B cell (primary cell): Measurements from ENCODE around the gene CALHM5. TPM values are rescaled to one million over a fixed set of nuclear protein-coding genes. Genes with fewer than 3 reads are reported as not detected.
A peak's percentile ranks its signal among the peaks of the same experiment; 100 is the strongest.

Experiments used
- ATAC-seq: fragments of 200-7000 bp; cut with Tn5 transposase; one replicate; pipeline ENCODE4 v1.10.0; 2021; ENCODE audit warnings: low read depth, mild to moderate bottlenecking, moderate number of reproducible peaks, moderate library complexity
- CTCF ChIA-PET: fragments of 350-600 bp; sonication (Branson Sonifier 250); formaldehyde crosslinking; loops from one replicate; lab custom pipeline; 2021; ENCODE audit warnings: antibody characterized with exemption, inconsistent platforms; lab: Charles Lee
- POLR2A ChIA-PET: fragments of 350-600 bp; sonication (Branson Sonifier 250); formaldehyde crosslinking; loops from one replicate; lab custom pipeline; 2021; ENCODE audit warnings: antibody characterized with exemption; lab: Charles Lee
- DNase-seq: peaks from one replicate; pipeline ENCODE4 v3.0.0; 2013
- H2AFZ ChIP-seq: 2 replicates; pipeline ENCODE4 v1.6.1; 2012; ENCODE audit warnings: mild to moderate bottlenecking, low read depth, low read length; ENCODE audit not compliant: insufficient read depth, poor library complexity, severe bottlenecking
- H3K27ac ChIP-seq, 2 donors: 1 replicate in 1 of 2; 2 replicates in 1 of 2; pipeline ENCODE4 v1.5.1; 2012 to 2013; ENCODE audit warnings: low read length in 2 of 2, mild to moderate bottlenecking in 2 of 2, moderate library complexity in 1 of 2
- H3K27me3 ChIP-seq, 4 experiments: fragments of 200-600 bp in 1 of 4; sonication (generic) in 1 of 4; replicated peaks in 1 of 4; 1 replicate in 2 of 4; 2 replicates in 2 of 4; pipeline versions ENCODE4 v1.6.1 to v1.7.0; 2013 to 2016; ENCODE audit warnings: low read length in 3 of 4, mild to moderate bottlenecking in 2 of 4, mixed read lengths in 1 of 4, moderate library complexity in 1 of 4; ENCODE audit not compliant: insufficient read depth in 4 of 4, control insufficient read depth in 3 of 4; ENCODE audit errors: control extremely low read depth in 1 of 4
- H3K36me3 ChIP-seq, 2 experiments: replicated peaks in 1 of 2; 1 replicate in 1 of 2; 2 replicates in 1 of 2; pipeline versions ENCODE4 v1.6.1 to v1.7.1; 2013; ENCODE audit warnings: low read length in 1 of 2; ENCODE audit not compliant: insufficient read depth in 2 of 2, control insufficient read depth in 1 of 2; ENCODE audit errors: control extremely low read depth in 1 of 2, extremely low read depth in 1 of 2
- H3K4me1 ChIP-seq, 2 donors: fragments of 200-600 bp in 1 of 2; sonication (generic) in 1 of 2; 1 replicate in 1 of 2; 2 replicates in 1 of 2; pipeline versions ENCODE4 v1.5.1 to v1.6.1; 2013 to 2017; ENCODE audit warnings: low read length in 2 of 2; ENCODE audit not compliant: control insufficient read depth in 2 of 2, insufficient read depth in 2 of 2
- H3K4me2 ChIP-seq: replicated peaks from 2 replicates; pipeline ENCODE3; 2012; ENCODE audit warnings: mild to moderate bottlenecking, low read depth, low read length; ENCODE audit not compliant: poor library complexity, severe bottlenecking
- H3K4me3 ChIP-seq, 5 experiments: fragments of 200-600 bp in 1 of 5; sonication (generic) in 1 of 5; 1 replicate in 3 of 5; 2 replicates in 2 of 5; pipeline versions ENCODE4 v1.5.1 to v1.7.0; 2011 to 2016; ENCODE audit warnings: low read length in 4 of 5, mild to moderate bottlenecking in 4 of 5, low read depth in 2 of 5, control low read depth in 1 of 5, moderate library complexity in 1 of 5; ENCODE audit not compliant: insufficient read depth in 1 of 5; ENCODE audit errors: control extremely low read depth in 1 of 5, extremely low read depth in 1 of 5
- H3K79me2 ChIP-seq: fragments of 200-600 bp; sonication (generic); one replicate; pipeline ENCODE4 v1.6.0; 2016; ENCODE audit warnings: low read length; ENCODE audit not compliant: control insufficient read depth, insufficient read depth
- H3K9ac ChIP-seq: fragments of 200-600 bp; sonication (generic); 2 replicates; pipeline ENCODE4 v1.6.1; 2017; ENCODE audit warnings: mild to moderate bottlenecking, low read length, moderate library complexity
- H3K9me3 ChIP-seq, 3 donors: one replicate each; pipeline versions ENCODE4 v1.6.1 to v1.7.1; 2013; ENCODE audit warnings: low read length in 2 of 3; ENCODE audit not compliant: control insufficient read depth in 2 of 3, insufficient read depth in 1 of 3; ENCODE audit errors: control extremely low read depth in 1 of 3
- H4K20me1 ChIP-seq: 2 replicates; pipeline ENCODE4 v1.6.0; 2012; ENCODE audit warnings: mild to moderate bottlenecking, low read length; ENCODE audit not compliant: insufficient read depth, control insufficient read depth, poor library complexity, severe bottlenecking
- H3K27ac Mint-ChIP-seq: one replicate; pipeline ENCODE4 v1.8.0; 2021; ENCODE audit warnings: mixed read lengths
- H3K27me3 Mint-ChIP-seq: one replicate; pipeline ENCODE4 v1.8.0; 2021; ENCODE audit warnings: mixed read lengths
- H3K4me1 Mint-ChIP-seq: one replicate; pipeline ENCODE4 v1.8.0; 2021; ENCODE audit warnings: mixed read lengths
- H3K4me3 Mint-ChIP-seq: one replicate; pipeline ENCODE4 v1.8.0; 2021; ENCODE audit warnings: mixed read lengths
- H3K9me3 Mint-ChIP-seq: one replicate; pipeline ENCODE4 v1.8.0; 2022; ENCODE audit warnings: mixed read lengths; ENCODE audit not compliant: insufficient read depth
- EZH2 ChIP-seq: IDR thresholded peaks from 2 replicates; pipeline ENCODE4 v1.6.1; 2012; ENCODE audit warnings: borderline replicate concordance, low read depth, mild to moderate bottlenecking, moderate library complexity, low read length; ENCODE audit not compliant: insufficient read depth, poor library complexity, severe bottlenecking
- WGBS: methylation state at CpG from one replicate; pipeline ENCODE4 v1.1.5; 2013; ENCODE audit warnings: missing lambda C conversion rate; ENCODE audit not compliant: insufficient coverage; 5-methylcytosine and 5-hydroxymethylcytosine counted together
- intact Hi-C: fragments of 100-400 bp; cut with micrococcal nuclease; formaldehyde crosslinking; loops from one replicate; pipeline ENCODE4 v1.10.0; 2022
- polyA plus RNA-seq: library from polyadenylated mRNA; depleted of rRNA; stranded (reverse); fragments of >200 nt; gene quantifications from 2 replicates; pipeline ENCODE4 v1.2.3, GENCODE V29; 2012
- total RNA-seq, 2 donors: library from RNA; stranded (reverse); fragments of 120-200 nt in 1 of 2; gene quantifications; 1 replicate in 1 of 2; 2 replicates in 1 of 2; pipeline versions ENCODE4 v1.2.3 to v1.2.4, GENCODE V29; 2013 to 2022
- TF ChIP-seq, protein P1 (sequence below): fragments of 200-600 bp; IDR thresholded peaks from one replicate; pipeline ENCODE4 v1.8.0; 2022; ENCODE audit warnings: antibody characterized with exemption, mild to moderate bottlenecking

Gene CALHM5
- total and polyA plus RNA-seq, 2 donors (not counting 1 experiment from before 2014, with no cell fraction given) = not detected

GRCh38 chr6:116568111-116568510, 56.7 kb downstream of the CALHM5 start:
- Histone ChIP-seq H3K27ac (no peak overlapping the region), H3K4me1 (peaks cover 29% of the 10 kb centered on the region in 2 donors), H3K4me2 (no peak overlapping the region), H2AFZ (no peak overlapping the region), H3K4me3 (no peak overlapping the region), H3K79me2 (peaks cover 17% of the 10 kb centered on the region), H3K27me3 (peaks cover 0 to 14% (median 7%) of the 10 kb centered on the region in 4 experiments), H3K36me3 (no peaks in the 10 kb centered on the region), H3K9ac (no peak overlapping the region), H3K9me3 (no peaks in the 10 kb centered on the region), H4K20me1 (no peaks in the 10 kb centered on the region)
- H3K27ac Mint-ChIP-seq = no peak overlapping the region
- intact Hi-C loops = loop anchor here (10.0 kb wide), 1 partner anchor 553 kb away; no protein-coding TSS in a partner anchor
- ChIA-PET CTCF (interaction anchor here (1.7 kb wide), 1 partner anchor 280 kb away, joined by 5 read pairs; no protein-coding TSS in a partner anchor), POLR2A (no interaction called here)
- H3K27me3 Mint-ChIP-seq = peaks cover 15% of the 10 kb centered on the region
- no peaks in the 10 kb centered on the region for H3K9me3 Mint-ChIP-seq
- TF ChIP-seq EZH2 = no peak
- TF ChIP-seq, protein P1, sequence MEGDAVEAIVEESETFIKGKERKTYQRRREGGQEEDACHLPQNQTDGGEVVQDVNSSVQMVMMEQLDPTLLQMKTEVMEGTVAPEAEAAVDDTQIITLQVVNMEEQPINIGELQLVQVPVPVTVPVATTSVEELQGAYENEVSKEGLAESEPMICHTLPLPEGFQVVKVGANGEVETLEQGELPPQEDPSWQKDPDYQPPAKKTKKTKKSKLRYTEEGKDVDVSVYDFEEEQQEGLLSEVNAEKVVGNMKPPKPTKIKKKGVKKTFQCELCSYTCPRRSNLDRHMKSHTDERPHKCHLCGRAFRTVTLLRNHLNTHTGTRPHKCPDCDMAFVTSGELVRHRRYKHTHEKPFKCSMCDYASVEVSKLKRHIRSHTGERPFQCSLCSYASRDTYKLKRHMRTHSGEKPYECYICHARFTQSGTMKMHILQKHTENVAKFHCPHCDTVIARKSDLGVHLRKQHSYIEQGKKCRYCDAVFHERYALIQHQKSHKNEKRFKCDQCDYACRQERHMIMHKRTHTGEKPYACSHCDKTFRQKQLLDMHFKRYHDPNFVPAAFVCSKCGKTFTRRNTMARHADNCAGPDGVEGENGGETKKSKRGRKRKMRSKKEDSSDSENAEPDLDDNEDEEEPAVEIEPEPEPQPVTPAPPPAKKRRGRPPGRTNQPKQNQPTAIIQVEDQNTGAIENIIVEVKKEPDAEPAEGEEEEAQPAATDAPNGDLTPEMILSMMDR = no peak
- no peak for DNase-seq
- ATAC-seq = no peak
- no peak overlapping the region for H3K4me3 Mint-ChIP-seq
- H3K4me1 Mint-ChIP-seq = peaks cover 40% of the 10 kb centered on the region

GRCh38 chr6:116568821-116569755, 57.6 kb downstream of the CALHM5 start:
- H3K79me2 ChIP-seq = peaks cover 27% of the 10 kb centered on the region
- WGBS = 0% methylated on average over 2 of the region's 7 CpGs
- no peaks in the 10 kb centered on the region for H3K36me3 ChIP-seq
- H3K27me3 Mint-ChIP-seq = peaks cover 7% of the 10 kb centered on the region
- no peak overlapping the region for H3K4me3 Mint-ChIP-seq
- H3K9me3 ChIP-seq = no peaks in the 10 kb centered on the region
- no peak for ATAC-seq
- H3K27ac ChIP-seq = no peak overlapping the region
- H3K27ac Mint-ChIP-seq = peak overlapping the region; percentile 0
- ChIA-PET POLR2A (no interaction called here), CTCF (interaction anchor here (1.7 kb wide), 1 partner anchor 281 kb away, joined by 5 read pairs; no protein-coding TSS in a partner anchor)
- H3K27me3 ChIP-seq = peaks cover 0 to 14% (median 7%) of the 10 kb centered on the region in 4 experiments
- DNase-seq = no peak
- no peaks in the 10 kb centered on the region for H3K9me3 Mint-ChIP-seq
- no peaks in the 10 kb centered on the region for H4K20me1 ChIP-seq
- no peak overlapping the region for H3K9ac ChIP-seq
- H3K4me3 ChIP-seq = no peak overlapping the region
- peaks cover 41% of the 10 kb centered on the region for H3K4me1 Mint-ChIP-seq
- H2AFZ ChIP-seq = no peak overlapping the region
- TF ChIP-seq EZH2 = no peak
- TF ChIP-seq, protein P1 = no peak
- no peak overlapping the region for H3K4me2 ChIP-seq
- peaks cover 29 to 30% of the 10 kb centered on the region in 2 donors for H3K4me1 ChIP-seq
- intact Hi-C loops = loop anchor here (10.0 kb wide), 1 partner anchor 554 kb away; no protein-coding TSS in a partner anchor
